Omental fat pad (tissue), 4 donors: ENCODE measurements around the gene HTR6. TPM values are rescaled to one million over a fixed set of nuclear protein-coding genes. Genes with fewer than 3 reads are reported as not detected.

Experiments
- ATAC-seq: fragments of 150-250 bp; one replicate; pipeline ENCODE4 v1.9.1; 2016; ENCODE audit warnings: mild to moderate bottlenecking, moderate library complexity; ENCODE audit not compliant: low FRiP score
- DNase-seq: peaks from one replicate; pipeline ENCODE4 v3.0.0-alpha.2; 2019; ENCODE audit warnings: low spot score
- CTCF ChIP-seq, 3 donors: fragments of 450-650 bp; IDR thresholded peaks; one replicate each; pipeline ENCODE4 v1.5.1; 2016 to 2017; ENCODE audit warnings: antibody characterized with exemption in 3 of 3, mild to moderate bottlenecking in 3 of 3, moderate library complexity in 2 of 3
- total RNA-seq, 4 donors: library from RNA; depleted of rRNA; stranded (reverse); fragments of >200 nt; gene quantifications; one replicate each; pipeline ENCODE4 v1.1.0, GENCODE V29; 2016

Gene HTR6
- total RNA-seq, 4 donors from 2014 or later, result not detected

GRCh38 chr1:19715334-19716203 lies 50.9 kb downstream of the HTR6 start:
- TF ChIP-seq CTCF (IDR thresholded peaks at IDR 0.05), result peak in 1 of 3 donors; percentile 5
- ATAC-seq (peak; percentile 92), DNase-seq (peak; percentile 94)

- DNase-seq (no peak), ATAC-seq (no peak)
- no peak for TF ChIP-seq CTCF (IDR thresholded peaks at IDR 0.05)
These were observed 52.8 kb downstream of the HTR6 start for GRCh38 chr1:19717467-19717866.

GRCh38 chr1:19720174-19720573 lies 55.5 kb downstream of the HTR6 start:
- ATAC-seq, result no peak
- DNase-seq, result no peak
- no peak for TF ChIP-seq CTCF (IDR thresholded peaks at IDR 0.05)

GRCh38 chr1:19720973-19721372 lies 56.3 kb downstream of the HTR6 start:
- ATAC-seq (no peak), DNase-seq (no peak)
- TF ChIP-seq CTCF (IDR thresholded peaks at IDR 0.05), result no peak

GRCh38 chr1:19723874-19724273 lies 59.2 kb downstream of the HTR6 start:
- TF ChIP-seq CTCF (IDR thresholded peaks at IDR 0.05), result no peak
- DNase-seq (no peak), ATAC-seq (no peak)

DNA sequence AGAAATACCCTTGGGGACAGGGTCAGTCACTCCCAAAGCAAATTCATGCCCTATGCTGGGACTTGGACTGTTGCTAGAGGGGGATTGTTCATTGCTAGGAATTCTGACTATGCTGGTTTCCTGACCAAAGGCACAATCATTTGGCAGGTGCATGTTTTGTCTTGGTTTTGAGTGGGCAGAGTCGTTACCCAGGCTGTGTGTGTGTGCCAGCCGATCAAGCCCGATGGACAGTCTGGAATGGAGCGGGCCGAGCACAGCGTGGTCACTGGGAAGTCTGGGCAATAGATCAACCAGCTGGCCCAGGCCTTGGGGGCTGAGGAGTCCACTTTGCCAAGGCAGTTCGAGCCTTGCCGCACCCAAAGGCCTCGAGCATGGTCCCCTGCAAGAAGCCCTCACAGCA lies 60.9 kb downstream of the HTR6 start:
- TF ChIP-seq CTCF (IDR thresholded peaks at IDR 0.05), result no peak
- DNase-seq, result no peak
- no peak for ATAC-seq
